Measurements from ENCODE around the gene RABEP1.

The RABEP1 gene

DNA sequence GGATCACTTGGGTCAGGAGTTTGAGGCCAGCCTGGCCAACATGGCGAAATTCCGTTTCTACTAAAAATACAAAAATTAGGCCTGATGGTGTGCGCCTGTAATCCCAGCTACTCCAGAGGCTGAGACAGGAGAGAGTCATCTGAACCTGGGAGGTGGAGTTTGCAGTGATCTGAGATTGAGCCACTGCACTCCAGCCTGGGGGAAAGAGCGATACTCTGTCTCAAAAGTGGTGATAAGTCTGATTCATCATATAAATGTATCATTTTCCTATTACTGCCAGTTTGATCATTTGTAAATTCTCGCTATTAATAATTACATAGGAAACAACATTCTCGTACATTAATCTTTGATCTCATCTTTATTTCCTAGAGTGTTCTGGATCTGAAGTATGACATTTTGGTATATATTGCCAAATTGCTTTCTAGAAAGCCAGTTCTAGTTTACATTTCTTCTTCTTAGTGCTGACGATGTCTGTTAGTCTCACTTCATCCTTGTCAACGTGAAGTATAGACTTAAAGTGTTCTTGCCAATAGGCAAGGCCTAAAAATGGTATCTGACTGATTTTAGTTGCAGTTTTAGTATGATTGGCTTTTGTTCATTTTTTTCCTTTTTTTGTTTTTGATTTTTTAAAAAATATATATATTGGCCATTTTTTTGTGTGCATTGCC lies 9.7 kb downstream of the RABEP1 start:
- H3K4me1 ChIP-seq: no peaks in the 10 kb centered on the region
- no peak for DNase-seq
- H3K27me3 ChIP-seq: no peaks in the 10 kb centered on the region
- H3K9me3 ChIP-seq: no peaks in the 10 kb centered on the region
- no peaks in the 10 kb centered on the region for H3K36me3 ChIP-seq
- TF ChIP-seq CTCF (IDR thresholded peaks at IDR 0.05; ENCODE audit: low read depth, low read length): no peak
- no peak overlapping the region for H3K4me3 ChIP-seq (ENCODE audit: low read depth, low read length)

- Histone ChIP-seq H3K4me3 (ENCODE audit: low read depth, low read length) (no peak overlapping the region), H3K4me1 (no peaks in the 10 kb centered on the region), H3K36me3 (no peaks in the 10 kb centered on the region), H3K9me3 (no peaks in the 10 kb centered on the region), H3K27me3 (no peaks in the 10 kb centered on the region)
- no peak for DNase-seq
- no peak for TF ChIP-seq CTCF (IDR thresholded peaks at IDR 0.05; ENCODE audit: low read depth, low read length)
These were observed 15.2 kb downstream of the RABEP1 start for GRCh38 chr17:5297245-5297644.

DNA sequence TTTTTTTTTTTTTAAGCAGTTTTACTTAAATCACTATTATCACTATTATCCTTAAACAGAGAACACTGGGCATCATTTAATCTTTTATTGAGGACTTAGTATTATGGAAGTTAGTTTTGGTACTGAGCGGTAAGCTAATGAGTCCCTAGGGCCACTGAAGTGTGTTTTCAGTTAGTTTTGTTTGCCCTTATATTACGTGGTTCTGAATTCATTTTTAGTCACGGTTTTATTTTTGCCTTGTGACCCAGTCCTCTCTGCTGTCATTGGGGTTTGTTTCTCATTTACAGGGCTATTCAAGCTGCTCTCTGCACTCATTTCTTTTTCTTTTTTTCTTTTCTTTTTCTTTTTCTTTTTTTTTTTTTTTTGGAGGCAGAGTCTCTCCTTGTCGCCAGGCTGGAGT lies 17.3 kb downstream of the RABEP1 start:
- H3K4me1 ChIP-seq: no peaks in the 10 kb centered on the region
- no peak for TF ChIP-seq CTCF (IDR thresholded peaks at IDR 0.05; ENCODE audit: low read depth, low read length)
- DNase-seq: no peak
- H3K9me3 ChIP-seq: no peaks in the 10 kb centered on the region
- no peak overlapping the region for H3K4me3 ChIP-seq (ENCODE audit: low read depth, low read length)
- no peaks in the 10 kb centered on the region for H3K36me3 ChIP-seq
- H3K27me3 ChIP-seq: no peaks in the 10 kb centered on the region

DNA sequence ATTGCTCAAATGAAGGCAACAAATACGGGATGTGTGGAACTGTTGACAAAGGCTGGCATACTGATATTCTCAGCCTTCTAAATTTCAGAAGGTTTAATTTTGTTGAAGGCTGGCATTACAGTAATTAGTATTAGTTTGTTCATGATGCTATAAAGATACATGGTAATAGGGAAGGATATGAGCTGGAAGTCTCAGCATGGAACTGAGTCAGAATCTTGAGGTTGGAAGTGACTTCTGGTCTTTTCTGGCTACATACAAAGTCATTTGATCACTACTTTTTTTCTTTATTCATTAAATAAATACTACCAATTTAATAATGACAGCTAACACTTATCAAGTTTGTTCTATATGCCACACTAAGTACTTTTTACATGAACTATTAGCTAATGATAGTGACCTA lies 22.6 kb downstream of the RABEP1 start:
- Histone ChIP-seq H3K36me3 (no peaks in the 10 kb centered on the region), H3K9me3 (no peaks in the 10 kb centered on the region), H3K27me3 (no peaks in the 10 kb centered on the region), H3K4me1 (no peaks in the 10 kb centered on the region; the same call in 1 of the 2 replicates), H3K4me3 (ENCODE audit: low read depth, low read length) (no peak overlapping the region)
- DNase-seq: no peak
- TF ChIP-seq CTCF (IDR thresholded peaks at IDR 0.05; ENCODE audit: low read depth, low read length): no peak

- Histone ChIP-seq H3K9me3 (no peaks in the 10 kb centered on the region), H3K4me3 (ENCODE audit: low read depth, low read length) (no peak overlapping the region), H3K36me3 (no peaks in the 10 kb centered on the region), H3K27me3 (no peaks in the 10 kb centered on the region), H3K4me1 (no peaks in the 10 kb centered on the region; the same call in 1 of the 2 replicates)
- no peak for TF ChIP-seq CTCF (IDR thresholded peaks at IDR 0.05; ENCODE audit: low read depth, low read length)
- no peak for DNase-seq
These were observed 27.8 kb downstream of the RABEP1 start for GRCh38 chr17:5309851-5310250.

- no peak for DNase-seq
- TF ChIP-seq CTCF (IDR thresholded peaks at IDR 0.05; ENCODE audit: low read depth, low read length): no peak
- Histone ChIP-seq H3K9me3 (no peaks in the 10 kb centered on the region), H3K4me3 (ENCODE audit: low read depth, low read length) (no peak overlapping the region), H3K4me1 (no peaks in the 10 kb centered on the region), H3K27me3 (no peaks in the 10 kb centered on the region), H3K36me3 (no peaks in the 10 kb centered on the region)
These were observed 43.8 kb downstream of the RABEP1 start for GRCh38 chr17:5325851-5326250.
